Testis (tissue), 3 donors: ENCODE results near the gene ATP10A. TPM values are rescaled to one million over a fixed set of nuclear protein-coding genes. Genes with fewer than 3 reads are reported as not detected.

Experiments used
- DNase-seq: peaks from one replicate; pipeline ENCODE4 v3.0.0-alpha.2; 2019
- H3K27ac ChIP-seq, 2 donors: fragments of 200-600 bp; sonication (generic); one replicate each; pipeline ENCODE4 v1.5.1; 2019
- H3K27me3 ChIP-seq: fragments of 200-600 bp; sonication (generic); one replicate; pipeline ENCODE4 v1.5.1; 2019
- H3K36me3 ChIP-seq: fragments of 200-600 bp; sonication (generic); one replicate; pipeline ENCODE4 v1.5.1; 2017; ENCODE audit warnings: low read depth; ENCODE audit errors: missing control alignments
- H3K4me1 ChIP-seq: fragments of 200-600 bp; sonication (generic); one replicate; pipeline ENCODE4 v1.5.1; 2019
- H3K4me3 ChIP-seq, 2 donors: fragments of 200-600 bp; sonication (generic); one replicate each; pipeline ENCODE4 v1.5.1; 2017 to 2019
- H3K9me3 ChIP-seq: fragments of 200-600 bp; sonication (generic); one replicate; pipeline ENCODE4 v1.5.1; 2017
- POLR2A ChIP-seq: fragments of 450-650 bp; IDR thresholded peaks from one replicate; pipeline ENCODE4 v1.6.1; 2017; ENCODE audit warnings: antibody characterized with exemption, mild to moderate bottlenecking, moderate library complexity
- WGBS, 2 donors: methylation state at CpG; one replicate each; pipeline ENCODE4 v1.1.5; 2018; 5-methylcytosine and 5-hydroxymethylcytosine counted together
- intact Hi-C: fragments of 100-400 bp; cut with DNase I; formaldehyde crosslinking; loops from one replicate; pipeline ENCODE4 v1.15.1; 2023; ENCODE audit warnings: low total_unique reads
- polyA plus RNA-seq: library from polyadenylated mRNA; stranded (reverse); fragments of 350-450 nt; fragmentation: Illumina TruSeq; extraction: RNeasy Lipid Tissue Mini Kit (QIAGEN cat#74804); gene quantifications from one replicate; pipeline ENCODE4 v1.2.3, GENCODE V29; 2014; ENCODE audit warnings: low read depth, low replicate concordance; ENCODE audit not compliant: insufficient read depth
- total RNA-seq, 2 donors: library from RNA; depleted of rRNA; stranded (reverse); fragments of >200 nt; gene quantifications; one replicate each; pipeline ENCODE4 v1.2.3, GENCODE V29; 2016
- TF ChIP-seq, protein P1 (sequence below), 3 experiments: fragments of 450-650 bp in 2 of 3; fragments of 200-600 bp in 1 of 3; sonication (generic) in 1 of 3; IDR thresholded peaks; one replicate each; pipeline ENCODE4 v1.5.1; 2016 to 2019; ENCODE audit warnings: antibody characterized with exemption in 3 of 3, mild to moderate bottlenecking in 2 of 3, moderate library complexity in 1 of 3

ATP10A gene
- total and polyA plus RNA-seq, 3 donors from 2014 or later, result 13.6 to 26.5 (median 22.8) TPM

DNA sequence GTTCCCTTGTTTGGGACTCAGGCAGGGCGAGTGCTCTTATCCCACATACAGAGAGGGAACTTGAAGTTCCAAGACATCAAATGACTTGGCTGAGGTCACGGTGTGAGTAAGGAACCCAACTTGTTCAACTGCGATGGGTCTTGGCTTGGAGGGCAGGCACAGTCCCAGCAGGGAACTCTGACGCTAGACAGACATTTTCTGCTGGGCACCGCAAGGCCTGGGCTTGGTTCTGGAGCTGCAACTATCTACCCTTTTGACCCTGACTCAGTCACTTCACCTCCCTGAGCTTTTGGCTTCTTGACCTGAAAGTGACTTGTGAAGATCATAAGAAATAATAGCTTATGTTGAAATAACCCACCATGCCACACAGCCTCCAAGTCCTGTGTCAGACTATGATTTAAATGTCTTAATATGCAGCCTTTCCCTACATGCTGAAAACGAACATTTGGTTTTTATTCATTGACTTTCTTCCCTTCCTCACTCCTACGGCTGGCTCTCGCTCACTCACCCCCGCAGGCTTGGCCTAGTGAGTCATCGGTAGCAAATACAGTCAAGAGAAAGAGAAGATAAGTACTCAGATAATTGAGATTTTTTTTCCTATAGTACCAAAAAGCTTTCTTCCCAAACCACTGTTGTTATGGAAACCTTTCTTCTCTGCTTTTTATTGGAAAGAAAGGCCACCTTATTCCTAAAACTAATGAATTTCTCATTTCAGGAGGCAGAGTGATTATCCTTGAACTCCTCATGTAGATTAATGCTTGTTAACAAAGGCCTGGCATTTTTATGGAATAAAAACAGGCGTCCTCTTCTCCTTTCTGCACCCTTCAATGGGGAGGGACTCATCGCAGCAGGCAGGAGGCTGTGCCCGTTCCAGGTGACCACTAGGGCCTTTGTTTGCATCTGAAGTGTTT lies 178.4 kb downstream of the ATP10A start:
- Histone ChIP-seq H3K27me3 (no peaks in the 10 kb centered on the region), H3K4me1 (peaks cover 29% of the 10 kb centered on the region), H3K36me3 (no peaks in the 10 kb centered on the region), H3K9me3 (no peaks in the 10 kb centered on the region), H3K27ac (peak overlapping the region in 1 of 2 donors; percentile 79), H3K4me3 (no peak overlapping the region)
- TF ChIP-seq, protein P1, sequence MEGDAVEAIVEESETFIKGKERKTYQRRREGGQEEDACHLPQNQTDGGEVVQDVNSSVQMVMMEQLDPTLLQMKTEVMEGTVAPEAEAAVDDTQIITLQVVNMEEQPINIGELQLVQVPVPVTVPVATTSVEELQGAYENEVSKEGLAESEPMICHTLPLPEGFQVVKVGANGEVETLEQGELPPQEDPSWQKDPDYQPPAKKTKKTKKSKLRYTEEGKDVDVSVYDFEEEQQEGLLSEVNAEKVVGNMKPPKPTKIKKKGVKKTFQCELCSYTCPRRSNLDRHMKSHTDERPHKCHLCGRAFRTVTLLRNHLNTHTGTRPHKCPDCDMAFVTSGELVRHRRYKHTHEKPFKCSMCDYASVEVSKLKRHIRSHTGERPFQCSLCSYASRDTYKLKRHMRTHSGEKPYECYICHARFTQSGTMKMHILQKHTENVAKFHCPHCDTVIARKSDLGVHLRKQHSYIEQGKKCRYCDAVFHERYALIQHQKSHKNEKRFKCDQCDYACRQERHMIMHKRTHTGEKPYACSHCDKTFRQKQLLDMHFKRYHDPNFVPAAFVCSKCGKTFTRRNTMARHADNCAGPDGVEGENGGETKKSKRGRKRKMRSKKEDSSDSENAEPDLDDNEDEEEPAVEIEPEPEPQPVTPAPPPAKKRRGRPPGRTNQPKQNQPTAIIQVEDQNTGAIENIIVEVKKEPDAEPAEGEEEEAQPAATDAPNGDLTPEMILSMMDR (IDR thresholded peaks at IDR 0.05), result no peak
- no peak for TF ChIP-seq POLR2A
- 66 to 70% methylated on average over 13 of the region's 13 CpGs for WGBS, 2 donors
- intact Hi-C loops, result no loop called here
- peak; percentile 52 for DNase-seq

DNA sequence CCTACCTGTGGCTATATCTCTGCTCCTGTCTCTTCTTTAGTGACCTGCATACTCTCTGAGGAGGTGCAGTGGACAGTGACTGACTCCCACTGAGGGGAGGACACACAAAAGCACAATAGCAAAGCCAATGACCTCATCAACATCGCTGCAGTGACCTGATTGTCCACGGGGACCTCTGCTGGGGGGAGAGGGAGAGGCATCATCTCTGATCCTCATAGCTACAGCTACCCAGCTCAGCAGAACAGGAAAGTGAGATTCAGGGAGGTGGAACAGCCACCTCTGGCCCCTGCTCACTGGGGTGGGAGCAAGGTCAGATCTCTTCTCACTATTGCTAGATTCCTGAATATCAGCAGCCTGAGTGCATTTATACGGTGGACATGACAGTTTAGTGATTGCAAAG lies 179.2 kb downstream of the ATP10A start:
- H3K4me1 ChIP-seq, result peaks cover 29% of the 10 kb centered on the region
- WGBS, 2 donors, result 40 to 45% methylated on average over 1 to 3 of the region's 3 CpGs
- H3K27me3 ChIP-seq, result no peaks in the 10 kb centered on the region
- intact Hi-C loops, result no loop called here
- peak overlapping the region; percentile 66 to 79 for H3K27ac ChIP-seq
- H3K4me3 ChIP-seq, result no peak overlapping the region
- DNase-seq, result peak; percentile 79
- no peaks in the 10 kb centered on the region for H3K9me3 ChIP-seq
- TF ChIP-seq POLR2A, result no peak
- TF ChIP-seq, protein P1 (IDR thresholded peaks at IDR 0.05), result peak; percentile 12 to 37 (median 25)
- H3K36me3 ChIP-seq, result no peaks in the 10 kb centered on the region

DNA sequence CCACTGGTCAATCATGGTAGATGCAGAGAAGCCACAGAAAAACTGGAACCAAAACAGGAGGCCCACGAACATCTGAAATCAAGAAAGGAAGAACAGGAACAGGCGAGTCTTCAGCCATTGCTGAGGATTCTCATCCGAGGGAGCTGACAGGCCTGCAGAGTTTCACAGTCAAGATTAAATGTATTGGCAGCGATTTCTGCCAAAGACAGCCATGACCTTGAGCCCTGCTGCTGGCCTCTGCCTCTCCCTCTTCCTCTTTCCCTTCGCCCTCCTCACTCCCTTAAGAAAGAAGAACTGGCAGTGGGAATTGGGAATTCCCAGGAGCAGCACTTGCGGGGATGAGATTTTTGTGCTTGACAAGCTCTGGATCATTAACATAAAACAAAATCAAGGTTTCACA lies 179.7 kb downstream of the ATP10A start:
- intact Hi-C loops, result no loop called here
- Histone ChIP-seq H3K4me3 (no peak overlapping the region), H3K27me3 (no peaks in the 10 kb centered on the region), H3K4me1 (peaks cover 29% of the 10 kb centered on the region), H3K36me3 (no peaks in the 10 kb centered on the region), H3K9me3 (no peaks in the 10 kb centered on the region), H3K27ac (peak overlapping the region; percentile 66 to 79)
- TF ChIP-seq, protein P1 (IDR thresholded peaks at IDR 0.05), result no peak
- no peak for TF ChIP-seq POLR2A
- DNase-seq, result peak; percentile 63
- 39 to 49% methylated on average over 6 of the region's 6 CpGs for WGBS, 2 donors

DNA sequence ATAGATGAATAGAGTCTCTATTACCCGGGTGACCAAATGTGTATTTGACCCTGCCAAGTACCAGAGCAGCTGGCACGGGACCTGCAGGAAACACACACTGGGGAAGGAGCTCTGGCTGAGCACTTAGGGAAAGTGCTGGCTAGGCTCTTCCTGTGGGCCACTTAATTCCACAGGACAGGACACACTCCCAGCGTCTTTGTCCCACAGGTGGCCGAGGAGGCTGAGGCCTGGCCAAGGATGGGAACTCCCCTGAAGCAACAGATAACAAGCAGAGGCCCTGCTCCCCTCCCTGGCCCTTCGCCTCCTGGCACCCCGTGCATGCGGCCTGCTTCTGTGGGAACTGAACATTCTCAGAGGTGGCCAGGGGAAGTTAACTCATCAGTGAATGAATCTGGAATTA lies 180.8 kb downstream of the ATP10A start:
- intact Hi-C loops, result no loop called here
- Histone ChIP-seq H3K27ac (peak overlapping the region; percentile 66 to 79), H3K36me3 (no peaks in the 10 kb centered on the region), H3K4me1 (peaks cover 29% of the 10 kb centered on the region), H3K4me3 (no peak overlapping the region), H3K9me3 (no peaks in the 10 kb centered on the region), H3K27me3 (no peaks in the 10 kb centered on the region)
- DNase-seq, result peak; percentile 63
- 19 to 23% methylated on average over 7 of the region's 7 CpGs for WGBS, 2 donors
- no peak for TF ChIP-seq POLR2A
- TF ChIP-seq, protein P1 (IDR thresholded peaks at IDR 0.05), result no peak
